ENCODE data around the gene PLS3. TPM values are rescaled to one million over a fixed set of nuclear protein-coding genes. Genes with fewer than 3 reads are reported as not detected.

PLS3 gene, protein sequence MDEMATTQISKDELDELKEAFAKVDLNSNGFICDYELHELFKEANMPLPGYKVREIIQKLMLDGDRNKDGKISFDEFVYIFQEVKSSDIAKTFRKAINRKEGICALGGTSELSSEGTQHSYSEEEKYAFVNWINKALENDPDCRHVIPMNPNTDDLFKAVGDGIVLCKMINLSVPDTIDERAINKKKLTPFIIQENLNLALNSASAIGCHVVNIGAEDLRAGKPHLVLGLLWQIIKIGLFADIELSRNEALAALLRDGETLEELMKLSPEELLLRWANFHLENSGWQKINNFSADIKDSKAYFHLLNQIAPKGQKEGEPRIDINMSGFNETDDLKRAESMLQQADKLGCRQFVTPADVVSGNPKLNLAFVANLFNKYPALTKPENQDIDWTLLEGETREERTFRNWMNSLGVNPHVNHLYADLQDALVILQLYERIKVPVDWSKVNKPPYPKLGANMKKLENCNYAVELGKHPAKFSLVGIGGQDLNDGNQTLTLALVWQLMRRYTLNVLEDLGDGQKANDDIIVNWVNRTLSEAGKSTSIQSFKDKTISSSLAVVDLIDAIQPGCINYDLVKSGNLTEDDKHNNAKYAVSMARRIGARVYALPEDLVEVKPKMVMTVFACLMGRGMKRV
- total RNA-seq: 142 and 249 TPM in 2 replicates

DNA sequence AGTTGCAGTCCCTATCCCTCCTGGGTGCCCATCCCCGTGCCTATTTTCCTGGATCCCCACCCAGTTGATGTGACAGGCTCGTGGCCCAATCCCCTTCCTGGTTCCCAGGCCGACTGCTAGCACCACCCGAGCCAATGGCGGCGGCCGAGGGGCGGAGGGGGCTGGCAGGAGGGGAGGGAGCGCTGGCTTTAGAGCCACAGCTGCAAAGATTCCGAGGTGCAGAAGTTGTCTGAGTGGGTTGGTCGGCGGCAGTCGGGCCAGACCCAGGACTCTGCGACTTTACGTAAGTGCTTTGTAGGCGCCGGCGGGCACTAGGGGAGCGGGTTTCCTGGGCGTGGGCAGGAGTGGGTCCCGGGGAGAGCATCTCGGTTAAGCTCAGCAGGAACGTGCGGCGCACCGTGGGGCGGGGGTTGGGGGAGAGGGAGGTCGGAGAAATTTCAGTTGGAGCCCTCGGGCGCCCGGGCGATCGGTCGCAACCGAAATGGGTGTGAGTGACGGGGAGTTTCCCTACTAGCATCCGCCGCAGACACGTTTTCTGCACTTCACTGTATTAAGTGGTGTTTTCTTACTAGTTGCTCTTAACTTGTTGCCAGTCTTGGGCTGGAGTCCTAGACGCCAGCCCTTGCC, at the start of gene PLS3:
Gene PLS3, plus strand, starts transcription at position 197 of the 627 bp plus-strand sequence. CDS start 49,077 bp downstream, outside the sequence.

